ENCODE results near the gene ELFN2.
A peak's percentile ranks its signal among the peaks of the same experiment; 100 is the strongest.

Gene ELFN2

GRCh38 chr22:37349043-37349814, 78.0 kb downstream of the ELFN2 start:
- TF ChIP-seq, protein P1, sequence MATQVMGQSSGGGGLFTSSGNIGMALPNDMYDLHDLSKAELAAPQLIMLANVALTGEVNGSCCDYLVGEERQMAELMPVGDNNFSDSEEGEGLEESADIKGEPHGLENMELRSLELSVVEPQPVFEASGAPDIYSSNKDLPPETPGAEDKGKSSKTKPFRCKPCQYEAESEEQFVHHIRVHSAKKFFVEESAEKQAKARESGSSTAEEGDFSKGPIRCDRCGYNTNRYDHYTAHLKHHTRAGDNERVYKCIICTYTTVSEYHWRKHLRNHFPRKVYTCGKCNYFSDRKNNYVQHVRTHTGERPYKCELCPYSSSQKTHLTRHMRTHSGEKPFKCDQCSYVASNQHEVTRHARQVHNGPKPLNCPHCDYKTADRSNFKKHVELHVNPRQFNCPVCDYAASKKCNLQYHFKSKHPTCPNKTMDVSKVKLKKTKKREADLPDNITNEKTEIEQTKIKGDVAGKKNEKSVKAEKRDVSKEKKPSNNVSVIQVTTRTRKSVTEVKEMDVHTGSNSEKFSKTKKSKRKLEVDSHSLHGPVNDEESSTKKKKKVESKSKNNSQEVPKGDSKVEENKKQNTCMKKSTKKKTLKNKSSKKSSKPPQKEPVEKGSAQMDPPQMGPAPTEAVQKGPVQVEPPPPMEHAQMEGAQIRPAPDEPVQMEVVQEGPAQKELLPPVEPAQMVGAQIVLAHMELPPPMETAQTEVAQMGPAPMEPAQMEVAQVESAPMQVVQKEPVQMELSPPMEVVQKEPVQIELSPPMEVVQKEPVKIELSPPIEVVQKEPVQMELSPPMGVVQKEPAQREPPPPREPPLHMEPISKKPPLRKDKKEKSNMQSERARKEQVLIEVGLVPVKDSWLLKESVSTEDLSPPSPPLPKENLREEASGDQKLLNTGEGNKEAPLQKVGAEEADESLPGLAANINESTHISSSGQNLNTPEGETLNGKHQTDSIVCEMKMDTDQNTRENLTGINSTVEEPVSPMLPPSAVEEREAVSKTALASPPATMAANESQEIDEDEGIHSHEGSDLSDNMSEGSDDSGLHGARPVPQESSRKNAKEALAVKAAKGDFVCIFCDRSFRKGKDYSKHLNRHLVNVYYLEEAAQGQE (IDR thresholded peaks at IDR 0.05; ENCODE audit: low read depth): no peak
- TF ChIP-seq TCF12 (IDR thresholded peaks at IDR 0.05; ENCODE audit: low read depth): no peak
- TF ChIP-seq EGR1 (IDR thresholded peaks at IDR 0.05): no peak

DNA sequence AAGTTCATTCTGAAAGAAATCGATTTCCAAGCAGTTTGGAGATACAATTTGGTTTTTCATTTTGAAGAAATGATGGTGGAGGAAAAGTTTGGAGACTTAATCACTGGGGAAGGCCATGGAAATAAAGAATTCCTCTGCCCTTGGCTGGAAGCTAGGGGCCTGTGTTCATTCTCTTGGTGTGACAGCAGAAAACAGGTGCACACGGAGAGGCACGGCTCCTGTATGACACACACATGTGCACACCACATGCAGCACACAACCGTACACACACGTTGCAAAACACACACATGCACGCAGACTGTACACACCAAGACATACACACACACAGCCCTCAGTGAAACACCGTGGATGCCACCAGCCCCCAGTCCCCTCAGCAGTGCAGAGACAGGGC, 80.8 kb downstream of the ELFN2 start:
- TF ChIP-seq EP300 (IDR thresholded peaks at IDR 0.05; ENCODE audit: borderline replicate concordance): no peak
- TF ChIP-seq USF1 (IDR thresholded peaks at IDR 0.05): no peak
- TF ChIP-seq, protein P1 (IDR thresholded peaks at IDR 0.05; ENCODE audit: low read depth): no peak
- TF ChIP-seq TAF1 (IDR thresholded peaks at IDR 0.05; ENCODE audit: low read depth): no peak
- TF ChIP-seq TCF12 (IDR thresholded peaks at IDR 0.05; ENCODE audit: low read depth): no peak
- TF ChIP-seq CEBPB (IDR thresholded peaks at IDR 0.05): no peak
- no peak for TF ChIP-seq NFIC (IDR thresholded peaks at IDR 0.05)
- no peak for TF ChIP-seq FOXM1 (IDR thresholded peaks at IDR 0.05; ENCODE audit: borderline replicate concordance, low read depth)
- TF ChIP-seq TEAD4 (IDR thresholded peaks at IDR 0.05): no peak

DNA sequence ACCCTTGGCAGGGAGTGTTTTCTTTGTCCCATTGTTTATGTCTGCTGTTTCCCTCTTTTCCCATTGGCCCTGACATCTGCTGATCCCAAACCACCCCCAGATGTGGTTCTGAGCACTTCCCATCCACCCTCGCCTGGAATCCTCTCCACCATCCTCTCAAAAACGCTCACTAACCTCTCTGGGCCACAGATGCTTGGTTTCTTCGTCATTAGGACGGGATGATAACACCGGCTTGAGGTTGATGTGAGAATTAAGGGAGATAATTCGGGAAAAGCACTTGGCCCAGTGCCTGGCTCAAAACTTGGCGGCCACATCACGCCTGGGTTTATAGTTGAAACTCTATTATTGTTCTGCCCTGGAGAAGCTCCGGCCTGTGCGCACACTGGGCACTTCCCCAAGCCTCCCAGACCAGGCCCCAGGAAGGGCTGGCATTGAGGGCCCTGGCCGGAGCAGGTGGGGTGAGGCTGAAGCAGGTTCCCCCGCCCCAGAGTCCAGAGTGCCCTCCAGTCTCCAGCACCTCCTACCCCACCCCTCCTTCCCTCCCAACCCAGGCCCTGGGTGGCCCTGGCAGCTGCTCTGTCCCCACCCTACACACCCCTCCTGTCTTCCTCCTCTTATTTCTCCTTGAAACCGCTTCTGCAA, 81.3 kb downstream of the ELFN2 start:
- no peak for TF ChIP-seq TCF12 (IDR thresholded peaks at IDR 0.05; ENCODE audit: low read depth)
- peak; percentile 45 for TF ChIP-seq NFIC (IDR thresholded peaks at IDR 0.05)

- no peak for TF ChIP-seq RAD21 (IDR thresholded peaks at IDR 0.05; ENCODE audit: low read depth)
- TF ChIP-seq, protein P2, sequence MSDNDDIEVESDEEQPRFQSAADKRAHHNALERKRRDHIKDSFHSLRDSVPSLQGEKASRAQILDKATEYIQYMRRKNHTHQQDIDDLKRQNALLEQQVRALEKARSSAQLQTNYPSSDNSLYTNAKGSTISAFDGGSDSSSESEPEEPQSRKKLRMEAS (IDR thresholded peaks at IDR 0.05): no peak
Measured at GRCh38 chr22:37344735-37345449, 82.4 kb downstream of the ELFN2 start.

- TF ChIP-seq CREB1 (IDR thresholded peaks at IDR 0.05; ENCODE audit: low read depth) (no peak), CEBPB (IDR thresholded peaks at IDR 0.05) (no peak), RAD21 (IDR thresholded peaks at IDR 0.05; ENCODE audit: low read depth) (no peak), YY1 (IDR thresholded peaks at IDR 0.05; ENCODE audit: low read depth) (no peak), EGR1 (IDR thresholded peaks at IDR 0.05) (no peak), ZBTB7A (IDR thresholded peaks at IDR 0.05; ENCODE audit: low read depth) (no peak), TEAD4 (IDR thresholded peaks at IDR 0.05) (0 out of 2 replicates have a peak, but pooled peaks have one; percentile 13), FOXM1 (IDR thresholded peaks at IDR 0.05; ENCODE audit: borderline replicate concordance, low read depth) (no peak), TCF12 (IDR thresholded peaks at IDR 0.05; ENCODE audit: low read depth) (no peak), NFIC (IDR thresholded peaks at IDR 0.05) (peak; percentile 72), TAF1 (IDR thresholded peaks at IDR 0.05; ENCODE audit: low read depth) (no peak), EP300 (IDR thresholded peaks at IDR 0.05; ENCODE audit: borderline replicate concordance) (no peak), USF1 (IDR thresholded peaks at IDR 0.05) (no peak)
- TF ChIP-seq, protein P1 (IDR thresholded peaks at IDR 0.05; ENCODE audit: low read depth): no peak
- TF ChIP-seq, protein P2 (IDR thresholded peaks at IDR 0.05): no peak
Measured at GRCh38 chr22:37343863-37344734, 83.2 kb downstream of the ELFN2 start.

All from Ishikawa (cell line).